Measurements from ENCODE around the gene THBS4. TPM values are rescaled to one million over a fixed set of nuclear protein-coding genes. Genes with fewer than 3 reads are reported as not detected.
"Not testable (repeated sequence)": the region's sequence is repeated elsewhere in the genome, so short reads cannot be mapped to it uniquely, and the experiment has no call there.

The THBS4 gene
- total and polyA plus RNA-seq, 5 donors from 2014 or later, result not detected

GRCh38 chr5:80097451-80097850 lies 62.3 kb downstream of the THBS4 start:
- no peaks in the 10 kb centered on the region for H3K36me3 ChIP-seq (ENCODE audit: control insufficient read depth, insufficient read depth, low read length)
- Mint-ChIP-seq H3K36me3 (peaks cover 11% of the 10 kb centered on the region), H3K4me1 (peaks cover 6 to 14% (median 10%) of the 10 kb centered on the region in 4 donors), H3K4me3 (no peak overlapping the region), H3K27ac (peak overlapping the region in 2 of 3 donors; percentile 53 to 78), H3K27me3 (no peaks in the 10 kb centered on the region), H3K9me3 (no peaks in the 10 kb centered on the region)
- H3K27ac ChIP-seq (ENCODE audit: insufficient read depth, low read length, poor library complexity, severe bottlenecking), result no peak overlapping the region
- H3K4me1 ChIP-seq (ENCODE audit: control insufficient read depth, insufficient read depth, low read length, poor library complexity, severe bottlenecking), result peaks cover 5% of the 10 kb centered on the region
- no peak overlapping the region for H3K4me3 ChIP-seq (ENCODE audit: low read depth, low read length)
- ATAC-seq (ENCODE audit: low read depth in 2 of 2) (no peak), DNase-seq (no peak)
- H3K9me3 ChIP-seq (ENCODE audit: control insufficient read depth in 2 of 2, low read length in 2 of 2), result no peaks in the 10 kb centered on the region
- no peaks in the 10 kb centered on the region for H3K27me3 ChIP-seq (ENCODE audit: control insufficient read depth, insufficient read depth, low read length)

GRCh38 chr5:80101993-80102392 lies 66.8 kb downstream of the THBS4 start:
- peaks cover 2 to 5% (median 3%) of the 10 kb centered on the region in 4 donors for H3K4me1 Mint-ChIP-seq
- peaks cover 14% of the 10 kb centered on the region for H3K36me3 Mint-ChIP-seq
- no peaks in the 10 kb centered on the region for H3K36me3 ChIP-seq (ENCODE audit: control insufficient read depth, insufficient read depth, low read length)
- no peaks in the 10 kb centered on the region for H3K27me3 Mint-ChIP-seq
- H3K27ac ChIP-seq (ENCODE audit: insufficient read depth, low read length, poor library complexity, severe bottlenecking), result no peak overlapping the region
- no peaks in the 10 kb centered on the region for H3K27me3 ChIP-seq (ENCODE audit: control insufficient read depth, insufficient read depth, low read length)
- H3K9me3 Mint-ChIP-seq, result peaks cover 0 to 2% (median 0%) of the 10 kb centered on the region in 7 donors
- peak overlapping the region in 1 of 3 donors; percentile 49 for H3K27ac Mint-ChIP-seq
- no peaks in the 10 kb centered on the region for H3K4me1 ChIP-seq (ENCODE audit: control insufficient read depth, insufficient read depth, low read length, poor library complexity, severe bottlenecking)
- no peak overlapping the region for H3K4me3 ChIP-seq (ENCODE audit: low read depth, low read length)
- no peak overlapping the region for H3K4me3 Mint-ChIP-seq
- DNase-seq (peak in 1 of 3 donors; percentile 55), ATAC-seq (ENCODE audit: low read depth in 2 of 2) (no peak)
- H3K9me3 ChIP-seq (ENCODE audit: control insufficient read depth in 2 of 2, low read length in 2 of 2), result no peaks in the 10 kb centered on the region

- DNase-seq, result no peak
Measured at GRCh38 chr5:80103371-80103770, 68.2 kb downstream of the THBS4 start.

GRCh38 chr5:80105698-80106439 lies 70.7 kb downstream of the THBS4 start:
- ATAC-seq (ENCODE audit: low read depth in 2 of 2) (no peak), DNase-seq (no peak)
- Mint-ChIP-seq H3K9me3 (peaks cover 0 to 2% (median 0%) of the 10 kb centered on the region in 7 donors), H3K4me1 (peaks cover 2 to 10% (median 5%) of the 10 kb centered on the region in 4 donors), H3K27me3 (no peaks in the 10 kb centered on the region), H3K27ac (peak overlapping the region in 2 of 3 donors; percentile 48 to 83), H3K4me3 (no peak overlapping the region), H3K36me3 (peaks cover 11% of the 10 kb centered on the region)
- Histone ChIP-seq H3K4me3 (ENCODE audit: low read depth, low read length) (no peak overlapping the region), H3K36me3 (ENCODE audit: control insufficient read depth, insufficient read depth, low read length) (no peaks in the 10 kb centered on the region), H3K4me1 (ENCODE audit: control insufficient read depth, insufficient read depth, low read length, poor library complexity, severe bottlenecking) (no peaks in the 10 kb centered on the region), H3K9me3 (ENCODE audit: control insufficient read depth in 2 of 2, low read length in 2 of 2) (no peaks in the 10 kb centered on the region), H3K27ac (ENCODE audit: insufficient read depth, low read length, poor library complexity, severe bottlenecking) (no peak overlapping the region), H3K27me3 (ENCODE audit: control insufficient read depth, insufficient read depth, low read length) (no peaks in the 10 kb centered on the region)

More at GRCh38 chr5:80103371-80103770, 68.2 kb downstream of the THBS4 start:
- Histone ChIP-seq H3K27me3 (ENCODE audit: control insufficient read depth, insufficient read depth, low read length) (no peaks in the 10 kb centered on the region), H3K36me3 (ENCODE audit: control insufficient read depth, insufficient read depth, low read length) (no peaks in the 10 kb centered on the region), H3K9me3 (ENCODE audit: control insufficient read depth in 2 of 2, low read length in 2 of 2) (no peaks in the 10 kb centered on the region), H3K27ac (ENCODE audit: insufficient read depth, low read length, poor library complexity, severe bottlenecking) (no peak overlapping the region), H3K4me3 (ENCODE audit: low read depth, low read length) (no peak overlapping the region), H3K4me1 (ENCODE audit: control insufficient read depth, insufficient read depth, low read length, poor library complexity, severe bottlenecking) (no peaks in the 10 kb centered on the region)
- Mint-ChIP-seq H3K4me1 (peaks cover 2 to 5% (median 3%) of the 10 kb centered on the region in 4 donors), H3K27ac (peak overlapping the region in 1 of 3 donors; percentile 22), H3K9me3 (peaks cover 0 to 2% (median 0%) of the 10 kb centered on the region in 7 donors), H3K27me3 (no peaks in the 10 kb centered on the region), H3K4me3 (no peak overlapping the region), H3K36me3 (peaks cover 12% of the 10 kb centered on the region)
- no peak for ATAC-seq (ENCODE audit: low read depth in 2 of 2)

GRCh38 chr5:80106916-80107315 lies 71.8 kb downstream of the THBS4 start:
- Mint-ChIP-seq H3K4me3 (no peak overlapping the region), H3K36me3 (peaks cover 18% of the 10 kb centered on the region), H3K27me3 (no peaks in the 10 kb centered on the region), H3K9me3 (peaks cover 0 to 2% (median 0%) of the 10 kb centered on the region in 7 donors), H3K27ac (no peak overlapping the region), H3K4me1 (peaks cover 0 to 17% (median 4%) of the 10 kb centered on the region in 4 donors)
- Histone ChIP-seq H3K4me3 (ENCODE audit: low read depth, low read length) (no peak overlapping the region), H3K27ac (ENCODE audit: insufficient read depth, low read length, poor library complexity, severe bottlenecking) (no peak overlapping the region), H3K9me3 (ENCODE audit: control insufficient read depth in 2 of 2, low read length in 2 of 2) (no peaks in the 10 kb centered on the region), H3K36me3 (ENCODE audit: control insufficient read depth, insufficient read depth, low read length) (no peaks in the 10 kb centered on the region), H3K27me3 (ENCODE audit: control insufficient read depth, insufficient read depth, low read length) (no peaks in the 10 kb centered on the region), H3K4me1 (ENCODE audit: control insufficient read depth, insufficient read depth, low read length, poor library complexity, severe bottlenecking) (no peaks in the 10 kb centered on the region)
- no peak for ATAC-seq (ENCODE audit: low read depth in 2 of 2)
- no peak for DNase-seq

GRCh38 chr5:80109646-80110478 lies 74.7 kb downstream of the THBS4 start:
- ATAC-seq (ENCODE audit: low read depth in 2 of 2) (no peak), DNase-seq (no peak)
- no peaks in the 10 kb centered on the region for H3K27me3 Mint-ChIP-seq
- H3K4me3 Mint-ChIP-seq, result no peak overlapping the region
- Histone ChIP-seq H3K27me3 (ENCODE audit: control insufficient read depth, insufficient read depth, low read length) (no peaks in the 10 kb centered on the region), H3K9me3 (ENCODE audit: control insufficient read depth in 2 of 2, low read length in 2 of 2) (no peaks in the 10 kb centered on the region), H3K4me3 (ENCODE audit: low read depth, low read length) (no peak overlapping the region), H3K36me3 (ENCODE audit: control insufficient read depth, insufficient read depth, low read length) (no peaks in the 10 kb centered on the region), H3K27ac (ENCODE audit: insufficient read depth, low read length, poor library complexity, severe bottlenecking) (no peak overlapping the region), H3K4me1 (ENCODE audit: control insufficient read depth, insufficient read depth, low read length, poor library complexity, severe bottlenecking) (no peaks in the 10 kb centered on the region)
- H3K36me3 Mint-ChIP-seq, result peaks cover 39% of the 10 kb centered on the region
- peaks cover 0 to 17% (median 14%) of the 10 kb centered on the region in 4 donors for H3K4me1 Mint-ChIP-seq
- peak overlapping the region in 1 of 3 donors; percentile 47 for H3K27ac Mint-ChIP-seq
- peaks cover 0 to 5% (median 2%) of the 10 kb centered on the region in 7 donors for H3K9me3 Mint-ChIP-seq

- Mint-ChIP-seq H3K36me3 (peaks cover 48% of the 10 kb centered on the region), H3K4me1 (peaks cover 3 to 32% (median 26%) of the 10 kb centered on the region in 4 donors), H3K27ac (peak overlapping the region in 1 of 3 donors; percentile 15)
- not testable (repeated sequence) for H3K4me3 ChIP-seq (ENCODE audit: low read depth, low read length); DNase-seq; H3K27me3 Mint-ChIP-seq; H3K9me3 Mint-ChIP-seq; H3K36me3 ChIP-seq (ENCODE audit: control insufficient read depth, insufficient read depth, low read length); H3K4me3 Mint-ChIP-seq; H3K4me1 ChIP-seq (ENCODE audit: control insufficient read depth, insufficient read depth, low read length, poor library complexity, severe bottlenecking); H3K27me3 ChIP-seq (ENCODE audit: control insufficient read depth, insufficient read depth, low read length); H3K27ac ChIP-seq (ENCODE audit: insufficient read depth, low read length, poor library complexity, severe bottlenecking); H3K9me3 ChIP-seq (ENCODE audit: control insufficient read depth in 2 of 2, low read length in 2 of 2); ATAC-seq (ENCODE audit: low read depth in 2 of 2)
Measured at GRCh38 chr5:80111376-80111990, 76.3 kb downstream of the THBS4 start.

All from CD4-positive, CD25-positive, alpha-beta regulatory T cell (primary cell).